NT2/D1 (cell line): Measurements from ENCODE around the gene DIAPH2.

Experiments
- DNase-seq: peaks from one replicate; pipeline ENCODE4 v3.0.0-alpha.2; 2011; ENCODE audit warnings: low read depth, low spot score
- H3K27me3 ChIP-seq: 2 replicates; pipeline ENCODE4 v1.6.0; 2011; ENCODE audit warnings: mild to moderate bottlenecking; ENCODE audit not compliant: insufficient read length, insufficient read depth
- H3K36me3 ChIP-seq: 2 replicates; pipeline ENCODE4 v1.6.1; 2011; ENCODE audit warnings: mild to moderate bottlenecking, low read length, mixed read lengths; ENCODE audit not compliant: insufficient read depth, insufficient read length
- H3K4me1 ChIP-seq: 2 replicates; pipeline ENCODE4 v1.5.1; 2011; ENCODE audit not compliant: insufficient read depth, insufficient read length
- H3K4me3 ChIP-seq: 2 replicates; pipeline ENCODE4 v1.5.1; 2011; ENCODE audit warnings: low read depth; ENCODE audit not compliant: insufficient read length
- H3K9ac ChIP-seq: 2 replicates; pipeline ENCODE4 v1.6.0; 2011; ENCODE audit warnings: low read depth; ENCODE audit not compliant: insufficient read length
- H3K9me3 ChIP-seq: 2 replicates; pipeline ENCODE4 v1.5.1; 2011; ENCODE audit warnings: mild to moderate bottlenecking, low read length; ENCODE audit not compliant: insufficient read depth
- SUZ12 ChIP-seq: IDR thresholded peaks from 2 replicates; pipeline ENCODE4 v1.6.1; 2011; ENCODE audit not compliant: insufficient read length, insufficient read depth; ENCODE audit errors: extremely low read depth
- YY1 ChIP-seq: IDR thresholded peaks from 2 replicates; pipeline ENCODE4 v1.6.1; 2011; ENCODE audit not compliant: insufficient read length, insufficient read depth
- ZNF274 ChIP-seq: IDR thresholded peaks from 2 replicates; pipeline ENCODE4 v1.6.1; 2011; ENCODE audit warnings: mild to moderate bottlenecking, low read depth, low read length

DIAPH2 gene

GRCh38 chrX:96688789-96689188 lies 4.1 kb downstream of the DIAPH2 start:
- no peak overlapping the region for H3K9ac ChIP-seq
- H3K9me3 ChIP-seq, result no peaks in the 10 kb centered on the region
- TF ChIP-seq ZNF274 (no peak), YY1 (no peak), SUZ12 (no peak)
- no peaks in the 10 kb centered on the region for H3K4me1 ChIP-seq
- no peaks in the 10 kb centered on the region for H3K27me3 ChIP-seq
- no peaks in the 10 kb centered on the region for H3K36me3 ChIP-seq
- no peak for DNase-seq
- no peak overlapping the region for H3K4me3 ChIP-seq

- Histone ChIP-seq H3K9ac (no peak overlapping the region), H3K9me3 (no peaks in the 10 kb centered on the region), H3K36me3 (no peaks in the 10 kb centered on the region), H3K27me3 (no peaks in the 10 kb centered on the region), H3K4me1 (no peaks in the 10 kb centered on the region), H3K4me3 (no peak overlapping the region)
- TF ChIP-seq SUZ12 (no peak), ZNF274 (no peak), YY1 (no peak)
- DNase-seq, result no peak
Observed at GRCh38 chrX:96689991-96690390, 5.3 kb downstream of the DIAPH2 start.

- Histone ChIP-seq H3K4me3 (no peak overlapping the region), H3K36me3 (no peaks in the 10 kb centered on the region), H3K27me3 (no peaks in the 10 kb centered on the region), H3K9ac (no peak overlapping the region), H3K4me1 (no peaks in the 10 kb centered on the region), H3K9me3 (no peaks in the 10 kb centered on the region)
- TF ChIP-seq SUZ12 (no peak), ZNF274 (no peak), YY1 (no peak)
- DNase-seq, result no peak
Observed at GRCh38 chrX:96692454-96692853, 7.8 kb downstream of the DIAPH2 start.

GRCh38 chrX:96692890-96693289 lies 8.2 kb downstream of the DIAPH2 start:
- no peak overlapping the region for H3K9ac ChIP-seq
- TF ChIP-seq ZNF274 (no peak), YY1 (no peak), SUZ12 (no peak)
- H3K27me3 ChIP-seq, result no peaks in the 10 kb centered on the region
- no peak overlapping the region for H3K4me3 ChIP-seq
- DNase-seq, result no peak
- H3K9me3 ChIP-seq, result no peaks in the 10 kb centered on the region
- H3K36me3 ChIP-seq, result no peaks in the 10 kb centered on the region
- no peaks in the 10 kb centered on the region for H3K4me1 ChIP-seq

GRCh38 chrX:96693407-96693806 lies 8.8 kb downstream of the DIAPH2 start:
- H3K9me3 ChIP-seq, result no peaks in the 10 kb centered on the region
- no peak overlapping the region for H3K9ac ChIP-seq
- H3K4me1 ChIP-seq, result no peaks in the 10 kb centered on the region
- TF ChIP-seq ZNF274 (no peak), YY1 (no peak), SUZ12 (no peak)
- H3K27me3 ChIP-seq, result no peaks in the 10 kb centered on the region
- DNase-seq, result no peak
- H3K36me3 ChIP-seq, result no peaks in the 10 kb centered on the region
- no peak overlapping the region for H3K4me3 ChIP-seq

- Histone ChIP-seq H3K27me3 (no peaks in the 10 kb centered on the region), H3K4me3 (no peak overlapping the region), H3K9me3 (no peaks in the 10 kb centered on the region), H3K36me3 (no peaks in the 10 kb centered on the region), H3K9ac (no peak overlapping the region), H3K4me1 (no peaks in the 10 kb centered on the region)
- DNase-seq, result no peak
- TF ChIP-seq ZNF274, result no peak
Observed at GRCh38 chrX:96696462-96696861, 11.8 kb downstream of the DIAPH2 start.

- TF ChIP-seq SUZ12 (no peak), ZNF274 (no peak), YY1 (no peak)
- H3K27me3 ChIP-seq, result no peaks in the 10 kb centered on the region
- H3K9me3 ChIP-seq, result no peaks in the 10 kb centered on the region
- no peak for DNase-seq
- no peak overlapping the region for H3K9ac ChIP-seq
- H3K36me3 ChIP-seq, result no peaks in the 10 kb centered on the region
- H3K4me1 ChIP-seq, result no peaks in the 10 kb centered on the region
- no peak overlapping the region for H3K4me3 ChIP-seq
Observed at GRCh38 chrX:96700625-96701024, 16.0 kb downstream of the DIAPH2 start.

GRCh38 chrX:96703379-96703778 lies 18.7 kb downstream of the DIAPH2 start:
- Histone ChIP-seq H3K9ac (no peak overlapping the region), H3K4me1 (no peaks in the 10 kb centered on the region), H3K36me3 (no peaks in the 10 kb centered on the region), H3K27me3 (no peaks in the 10 kb centered on the region), H3K9me3 (no peaks in the 10 kb centered on the region), H3K4me3 (no peak overlapping the region)
- no peak for DNase-seq
- TF ChIP-seq ZNF274, result no peak
- TF ChIP-seq SUZ12, result no peak
- TF ChIP-seq YY1, result no peak
